HepG2 (cell line): ENCODE data around the gene SLC7A8. TPM values are rescaled to one million over a fixed set of nuclear protein-coding genes. Genes with fewer than 3 reads are reported as not detected.

Source experiments
- AKAP8 ChIP-seq: sonication (generic); formaldehyde crosslinking; IDR thresholded peaks from 2 replicates; pipeline ENCODE4 v1.5.1; 2020; ENCODE audit warnings: mild to moderate bottlenecking, missing genetic modification reagents
- ATM ChIP-seq: fragments of 450-650 bp; IDR thresholded peaks from 2 replicates; pipeline ENCODE4 v1.7.1; 2017; ENCODE audit warnings: mild to moderate bottlenecking, borderline replicate concordance
- CREB1 ChIP-seq, 2 experiments: fragments of 450-650 bp in 1 of 2; IDR thresholded peaks; 2 replicates each; pipeline ENCODE4 v1.6.1; 2016 to 2017; ENCODE audit warnings: control low read depth in 1 of 2, mild to moderate bottlenecking in 1 of 2, missing compliant biosample characterization in 1 of 2, missing genetic modification characterization in 1 of 2
- HNRNPK ChIP-seq: fragments of 200-400 bp; formaldehyde crosslinking; IDR thresholded peaks from 2 replicates; pipeline ENCODE4 v1.6.1; 2018; ENCODE audit warnings: low read length, low read depth, moderate library complexity, mild to moderate bottlenecking; ENCODE audit not compliant: poor library complexity, severe bottlenecking
- IRX3 ChIP-seq: sonication (generic); formaldehyde crosslinking; IDR thresholded peaks from 2 replicates; pipeline ENCODE4 v1.8.1; 2023; ENCODE audit warnings: mild to moderate bottlenecking, low read depth, missing genetic modification reagents, borderline replicate concordance
- MAZ ChIP-seq, 2 experiments: sonication (generic) in 1 of 2; formaldehyde crosslinking in 1 of 2; IDR thresholded peaks; 2 replicates each; pipeline versions ENCODE4 v1.5.0 to v1.6.1; 2012 to 2020; ENCODE audit warnings: low read depth in 2 of 2, mild to moderate bottlenecking in 2 of 2, borderline replicate concordance in 1 of 2, improper control_type of control experiment in 1 of 2, low read length in 1 of 2, missing genetic modification reagents in 1 of 2, moderate library complexity in 1 of 2
- NFIB ChIP-seq: sonication (generic); formaldehyde crosslinking; IDR thresholded peaks from 2 replicates; pipeline ENCODE4 v1.9.0; 2021; ENCODE audit warnings: missing genetic modification reagents, mild to moderate bottlenecking, borderline replicate concordance
- PHF20 ChIP-seq: sonication (generic); formaldehyde crosslinking; IDR thresholded peaks from 2 replicates; pipeline ENCODE4 v1.5.0; 2020; ENCODE audit warnings: mild to moderate bottlenecking, missing genetic modification reagents
- RBFOX2 ChIP-seq: fragments of 200-400 bp; formaldehyde crosslinking; IDR thresholded peaks from 2 replicates; pipeline ENCODE4 v1.6.1; 2017; ENCODE audit warnings: low read depth, mild to moderate bottlenecking, low read length
- SRF ChIP-seq: IDR thresholded peaks from 2 replicates; pipeline ENCODE4 v1.6.1; 2011; ENCODE audit warnings: mild to moderate bottlenecking, low read depth, low read length, moderate library complexity
- SRY ChIP-seq: sonication (generic); formaldehyde crosslinking; IDR thresholded peaks from 2 replicates; pipeline ENCODE4 v1.8.0; 2022; ENCODE audit warnings: mild to moderate bottlenecking, missing genetic modification reagents
- TARDBP ChIP-seq: sonication (generic); formaldehyde crosslinking; IDR thresholded peaks from 2 replicates; pipeline ENCODE4 v1.8.0; 2022; ENCODE audit warnings: mild to moderate bottlenecking, missing genetic modification reagents
- THYN1 ChIP-seq: sonication (generic); formaldehyde crosslinking; IDR thresholded peaks from 2 replicates; pipeline ENCODE4 v1.8.1; 2023; ENCODE audit warnings: low read depth, mild to moderate bottlenecking, moderate library complexity, missing genetic modification reagents, borderline replicate concordance
- ZFYVE20 ChIP-seq: sonication (generic); formaldehyde crosslinking; IDR thresholded peaks from 2 replicates; pipeline ENCODE4 v1.8.0; 2023; ENCODE audit warnings: low read depth, mild to moderate bottlenecking, moderate library complexity, missing genetic modification reagents, borderline replicate concordance
- ZNF10 ChIP-seq: sonication (generic); formaldehyde crosslinking; IDR thresholded peaks from 2 replicates; pipeline ENCODE4 v1.4.0; 2020; ENCODE audit warnings: mild to moderate bottlenecking, low read depth, missing genetic modification reagents, borderline replicate concordance
- ZNF33B ChIP-seq: sonication (generic); formaldehyde crosslinking; IDR thresholded peaks from 2 replicates; pipeline ENCODE4 v1.5.1; 2020; ENCODE audit warnings: mild to moderate bottlenecking, missing genetic modification reagents
- ZNF432 ChIP-seq: sonication (generic); formaldehyde crosslinking; IDR thresholded peaks from 2 replicates; pipeline ENCODE4 v1.5.0; 2020; ENCODE audit warnings: missing genetic modification reagents, mild to moderate bottlenecking, borderline replicate concordance
- ZNF44 ChIP-seq: sonication (generic); formaldehyde crosslinking; IDR thresholded peaks from 2 replicates; pipeline ENCODE4 v1.5.1; 2020; ENCODE audit warnings: mild to moderate bottlenecking, missing genetic modification reagents
- ZNF451 ChIP-seq: sonication (generic); formaldehyde crosslinking; IDR thresholded peaks from 2 replicates; pipeline ENCODE4 v1.5.0; 2020; ENCODE audit warnings: mild to moderate bottlenecking, missing genetic modification reagents
- ZNF558 ChIP-seq: sonication (generic); formaldehyde crosslinking; IDR thresholded peaks from 2 replicates; pipeline ENCODE4 v1.9.0; 2022; ENCODE audit warnings: mild to moderate bottlenecking, missing genetic modification reagents, borderline replicate concordance
- polyA plus RNA-seq, 8 experiments: library from polyadenylated mRNA; depleted of rRNA in 3 of 8; stranded (reverse) in 7 of 8; unstranded in 1 of 8; fragments of >200 nt; fragmentation: Illumina TruSeq in 4 of 8; extraction: Trizol in 4 of 8; gene quantifications; 2 replicates each; pipeline versions ENCODE4 v1.2.1 to v1.2.3, GENCODE V29; 2011 to 2016; ENCODE audit warnings: low read depth in 4 of 8, missing spikeins in 1 of 8, mixed read lengths in 1 of 8; ENCODE audit not compliant: insufficient read depth in 1 of 8
- total RNA-seq, 5 experiments: library from RNA; depleted of rRNA; stranded (reverse); fragments of >200 nt; fragmentation: Illumina TruSeq; extraction: Trizol; gene quantifications; 2 replicates each; pipeline ENCODE4 v1.2.3, GENCODE V29; 2016; ENCODE audit warnings: low read depth in 1 of 5
- TF ChIP-seq, protein P1 (sequence below): sonication (generic); formaldehyde crosslinking; conservative IDR thresholded peaks from 2 replicates; pipeline ENCODE4 v1.8.1; 2023; ENCODE audit warnings: missing genetic modification reagents
- TF ChIP-seq, protein P2 (sequence below): sonication (generic); formaldehyde crosslinking; IDR thresholded peaks from 2 replicates; pipeline ENCODE4 v1.5.1; 2020; ENCODE audit warnings: mild to moderate bottlenecking, missing genetic modification reagents, borderline replicate concordance
- TF ChIP-seq, protein P3 (sequence below): sonication (generic); formaldehyde crosslinking; IDR thresholded peaks from 2 replicates; pipeline ENCODE4 v1.8.0; 2022; ENCODE audit warnings: missing genetic modification reagents, mild to moderate bottlenecking, inconsistent platforms, borderline replicate concordance
- TF ChIP-seq, protein P4 (sequence below): sonication (generic); formaldehyde crosslinking; IDR thresholded peaks from 2 replicates; pipeline ENCODE4 v1.8.1; 2023; ENCODE audit warnings: mild to moderate bottlenecking, missing genetic modification reagents, borderline replicate concordance

SLC7A8 gene
- total and polyA plus RNA-seq, 2 of the 13 experiments (the other 11 are each of a cell fraction or from before 2014, with no cell fraction given) = 0.25 TPM; not detected in 1

DNA sequence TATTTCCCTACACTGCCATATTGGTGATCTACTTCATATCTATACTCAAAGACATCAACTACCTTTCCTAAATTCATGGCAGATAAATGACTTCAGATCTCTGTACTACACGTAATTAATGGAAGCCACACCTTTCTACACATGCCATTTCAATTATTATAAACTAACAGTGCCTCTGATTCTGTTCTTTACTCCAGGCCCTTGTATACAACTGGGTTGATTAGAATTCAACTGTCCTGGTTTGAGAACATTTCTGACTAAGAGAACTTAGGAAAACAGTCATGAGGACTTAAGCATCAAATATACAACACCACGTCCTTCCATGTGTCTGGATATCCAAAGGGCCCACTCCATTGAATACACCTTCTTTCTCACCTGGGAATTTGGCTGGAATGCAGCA is 90.4 kb downstream of the SLC7A8 start (continued):
- TF ChIP-seq IRX3 (CRISPR knock-in tag) = 0 out of 2 replicates have a peak, but pooled peaks have one; percentile 37
- TF ChIP-seq MAZ (IDR thresholded peaks at IDR 0.05; ENCODE audit: borderline replicate concordance, low read depth, low read length) = no peak
- no peak for TF ChIP-seq MAZ (CRISPR knock-in tag; IDR thresholded peaks at IDR 0.05; ENCODE audit: low read depth)
- TF ChIP-seq, protein P1, sequence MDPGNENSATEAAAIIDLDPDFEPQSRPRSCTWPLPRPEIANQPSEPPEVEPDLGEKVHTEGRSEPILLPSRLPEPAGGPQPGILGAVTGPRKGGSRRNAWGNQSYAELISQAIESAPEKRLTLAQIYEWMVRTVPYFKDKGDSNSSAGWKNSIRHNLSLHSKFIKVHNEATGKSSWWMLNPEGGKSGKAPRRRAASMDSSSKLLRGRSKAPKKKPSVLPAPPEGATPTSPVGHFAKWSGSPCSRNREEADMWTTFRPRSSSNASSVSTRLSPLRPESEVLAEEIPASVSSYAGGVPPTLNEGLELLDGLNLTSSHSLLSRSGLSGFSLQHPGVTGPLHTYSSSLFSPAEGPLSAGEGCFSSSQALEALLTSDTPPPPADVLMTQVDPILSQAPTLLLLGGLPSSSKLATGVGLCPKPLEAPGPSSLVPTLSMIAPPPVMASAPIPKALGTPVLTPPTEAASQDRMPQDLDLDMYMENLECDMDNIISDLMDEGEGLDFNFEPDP (CRISPR knock-in tag) = 0 out of 2 replicates have a peak, but pooled peaks have one; percentile 78
- TF ChIP-seq, protein P2, sequence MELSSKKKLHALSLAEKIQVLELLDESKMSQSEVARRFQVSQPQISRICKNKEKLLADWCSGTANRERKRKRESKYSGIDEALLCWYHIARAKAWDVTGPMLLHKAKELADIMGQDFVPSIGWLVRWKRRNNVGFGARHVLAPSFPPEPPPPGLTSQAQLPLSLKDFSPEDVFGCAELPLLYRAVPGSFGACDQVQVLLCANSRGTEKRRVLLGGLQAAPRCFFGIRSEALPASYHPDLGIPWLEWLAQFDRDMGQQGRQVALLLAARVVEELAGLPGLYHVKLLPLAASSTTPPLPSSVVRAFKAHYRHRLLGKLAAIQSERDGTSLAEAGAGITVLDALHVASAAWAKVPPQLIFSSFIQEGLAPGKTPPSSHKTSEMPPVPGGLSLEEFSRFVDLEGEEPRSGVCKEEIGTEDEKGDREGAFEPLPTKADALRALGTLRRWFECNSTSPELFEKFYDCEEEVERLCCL (CRISPR knock-in tag) = no peak
- no peak for TF ChIP-seq ATM
- TF ChIP-seq ZFYVE20 (CRISPR knock-in tag) = no peak
- no peak for TF ChIP-seq ZNF10 (CRISPR knock-in tag)
- no peak for TF ChIP-seq SRY (CRISPR knock-in tag)
- no peak for TF ChIP-seq ZNF432 (CRISPR knock-in tag)
- TF ChIP-seq SRF = no peak
- TF ChIP-seq CREB1 (IDR thresholded peaks at IDR 0.05) = no peak
- TF ChIP-seq CREB1 (CRISPR knock-in tag; IDR thresholded peaks at IDR 0.05) = peak; percentile 21; the same call in 1 of the 2 replicates
- 0 out of 2 replicates have a peak, but pooled peaks have one; percentile 31 for TF ChIP-seq ZNF44
- TF ChIP-seq, protein P3, sequence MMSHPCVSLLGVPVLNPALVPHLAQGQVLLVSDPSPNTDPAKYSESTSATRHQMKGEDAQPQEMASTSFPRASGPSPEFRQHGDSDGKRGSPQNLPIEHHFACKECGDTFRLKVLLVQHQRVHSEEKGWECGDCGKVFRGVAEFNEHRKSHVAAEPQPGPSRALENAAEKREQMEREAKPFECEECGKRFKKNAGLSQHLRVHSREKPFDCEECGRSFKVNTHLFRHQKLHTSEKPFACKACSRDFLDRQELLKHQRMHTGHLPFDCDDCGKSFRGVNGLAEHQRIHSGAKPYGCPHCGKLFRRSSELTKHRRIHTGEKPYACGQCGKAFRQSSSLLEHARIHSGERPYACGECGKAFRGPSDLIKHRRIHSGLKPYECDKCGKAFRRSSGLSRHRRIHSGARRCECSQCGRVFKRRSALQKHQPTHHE (CRISPR knock-in tag) = no peak
- TF ChIP-seq ZNF33B (CRISPR knock-in tag) = no peak
- TF ChIP-seq ZNF451 = no peak
- TF ChIP-seq, protein P4, sequence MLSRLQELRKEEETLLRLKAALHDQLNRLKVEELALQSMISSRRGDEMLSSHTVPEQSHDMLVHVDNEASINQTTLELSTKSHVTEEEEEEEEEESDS = peak; percentile 65; the same call in 1 of the 2 replicates
- TF ChIP-seq AKAP8 (CRISPR knock-in tag) = no peak
- peak; percentile 38; the same call in 1 of the 2 replicates for TF ChIP-seq TARDBP
- TF ChIP-seq HNRNPK = no peak
- no peak for TF ChIP-seq NFIB
- peak; percentile 39; the same call in 1 of the 2 replicates for TF ChIP-seq RBFOX2
- TF ChIP-seq THYN1 (CRISPR knock-in tag) = 0 out of 2 replicates have a peak, but pooled peaks have one; percentile 60
- no peak for TF ChIP-seq ZNF558 (CRISPR knock-in tag)
- no peak for TF ChIP-seq PHF20 (CRISPR knock-in tag)
